Adrenal gland (tissue), 5 donors: ENCODE results near the gene RICTOR.

Source experiments
- POLR2A ChIP-seq, 2 donors: fragments of 450-650 bp; IDR thresholded peaks; one replicate each; pipeline ENCODE4 v1.6.1; 2017; ENCODE audit warnings: antibody characterized with exemption in 2 of 2, mild to moderate bottlenecking in 2 of 2, moderate library complexity in 1 of 2
- TF ChIP-seq, protein P1 (sequence below), 6 experiments: fragments of 450-650 bp in 4 of 6; fragments of 200-600 bp in 2 of 6; sonication (generic) in 1 of 6; IDR thresholded peaks; 1 replicate in 5 of 6; 2 replicates in 1 of 6; pipeline versions ENCODE4 v1.5.1 to v1.8.0; 2016 to 2021; ENCODE audit warnings: antibody characterized with exemption in 6 of 6, mild to moderate bottlenecking in 2 of 6, moderate library complexity in 1 of 6
- donor health status: DM: no; HTN: no; CAD: no.

DNA sequence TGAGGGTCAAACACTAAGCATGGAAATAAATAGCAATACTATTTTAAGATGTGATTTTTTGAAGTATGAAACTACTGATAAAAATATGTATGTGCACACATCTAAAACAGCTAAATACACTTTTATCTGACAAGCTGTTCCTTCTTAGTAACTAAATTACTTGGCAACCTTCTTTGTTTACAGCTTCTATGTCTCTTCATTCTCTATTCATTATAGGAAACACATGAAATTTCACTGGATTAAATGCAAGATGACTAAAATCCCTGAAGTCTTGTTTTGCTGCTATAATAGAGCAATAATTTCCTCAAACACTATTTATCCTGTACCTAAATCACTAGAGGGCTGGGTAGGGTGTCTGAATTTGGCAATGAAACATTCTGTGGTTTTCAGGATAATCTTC lies 11.7 kb downstream of the RICTOR start:
- TF ChIP-seq POLR2A (IDR thresholded peaks at IDR 0.05) = no peak
- TF ChIP-seq, protein P1, sequence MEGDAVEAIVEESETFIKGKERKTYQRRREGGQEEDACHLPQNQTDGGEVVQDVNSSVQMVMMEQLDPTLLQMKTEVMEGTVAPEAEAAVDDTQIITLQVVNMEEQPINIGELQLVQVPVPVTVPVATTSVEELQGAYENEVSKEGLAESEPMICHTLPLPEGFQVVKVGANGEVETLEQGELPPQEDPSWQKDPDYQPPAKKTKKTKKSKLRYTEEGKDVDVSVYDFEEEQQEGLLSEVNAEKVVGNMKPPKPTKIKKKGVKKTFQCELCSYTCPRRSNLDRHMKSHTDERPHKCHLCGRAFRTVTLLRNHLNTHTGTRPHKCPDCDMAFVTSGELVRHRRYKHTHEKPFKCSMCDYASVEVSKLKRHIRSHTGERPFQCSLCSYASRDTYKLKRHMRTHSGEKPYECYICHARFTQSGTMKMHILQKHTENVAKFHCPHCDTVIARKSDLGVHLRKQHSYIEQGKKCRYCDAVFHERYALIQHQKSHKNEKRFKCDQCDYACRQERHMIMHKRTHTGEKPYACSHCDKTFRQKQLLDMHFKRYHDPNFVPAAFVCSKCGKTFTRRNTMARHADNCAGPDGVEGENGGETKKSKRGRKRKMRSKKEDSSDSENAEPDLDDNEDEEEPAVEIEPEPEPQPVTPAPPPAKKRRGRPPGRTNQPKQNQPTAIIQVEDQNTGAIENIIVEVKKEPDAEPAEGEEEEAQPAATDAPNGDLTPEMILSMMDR (IDR thresholded peaks at IDR 0.05) = no peak
